Colonic mucosa (tissue), 4 donors: ENCODE results near the gene CBX8. TPM values are rescaled to one million over a fixed set of nuclear protein-coding genes. Genes with fewer than 3 reads are reported as not detected.

Experiments
- DNase-seq: peaks from one replicate; pipeline ENCODE4 v3.0.0-alpha.2; 2020
- H3K27ac ChIP-seq: fragments of 200-600 bp; one replicate; pipeline ENCODE4 v1.8.0; 2021
- H3K27me3 ChIP-seq: fragments of 200-600 bp; one replicate; pipeline ENCODE4 v1.8.0; 2021
- H3K36me3 ChIP-seq: fragments of 200-600 bp; one replicate; pipeline ENCODE4 v1.8.0; 2021
- H3K4me1 ChIP-seq: fragments of 200-600 bp; one replicate; pipeline ENCODE4 v1.8.0; 2021; ENCODE audit warnings: mild to moderate bottlenecking
- H3K4me3 ChIP-seq: fragments of 200-600 bp; one replicate; pipeline ENCODE4 v1.8.0; 2021
- H3K9ac ChIP-seq, 2 donors: one replicate each; pipeline ENCODE4 v1.7.0; 2013; ENCODE audit warnings: control low read depth in 2 of 2, low read depth in 2 of 2, low read length in 2 of 2
- H3K9me3 ChIP-seq: fragments of 200-600 bp; one replicate; pipeline ENCODE4 v1.8.0; 2021
- intact Hi-C: fragments of 100-400 bp; cut with DNase I; formaldehyde crosslinking; loops from one replicate; pipeline ENCODE4 v1.14.1; 2022
- total RNA-seq, 2 donors: library from RNA; stranded (reverse); fragmentation: NEBNext Ultra II Directional in 1 of 2; extraction: Animal tissue kit (Norgen Biotek cat#: 25700) in 1 of 2; gene quantifications; one replicate each; pipeline ENCODE4 v1.2.1, GENCODE V29; 2021
- TF ChIP-seq, protein P1 (sequence below): fragments of 200-600 bp; IDR thresholded peaks from one replicate; pipeline ENCODE4 v1.8.0; 2022; ENCODE audit warnings: antibody characterized with exemption, mild to moderate bottlenecking
- donor health status: healthy.
- donor health status: DM: no; HTN: no; CAD: no.
- donor health status: DM: no; HTN: no; CAD: no.

The CBX8 gene
- total RNA-seq, 2 donors from 2014 or later, result 5.0 to 8.1 TPM

GRCh38 chr17:79803421-79803996 lies 6.6 kb upstream of the CBX8 start:
- no peak for DNase-seq
- H3K9ac ChIP-seq, result no peak overlapping the region
- TF ChIP-seq, protein P1, sequence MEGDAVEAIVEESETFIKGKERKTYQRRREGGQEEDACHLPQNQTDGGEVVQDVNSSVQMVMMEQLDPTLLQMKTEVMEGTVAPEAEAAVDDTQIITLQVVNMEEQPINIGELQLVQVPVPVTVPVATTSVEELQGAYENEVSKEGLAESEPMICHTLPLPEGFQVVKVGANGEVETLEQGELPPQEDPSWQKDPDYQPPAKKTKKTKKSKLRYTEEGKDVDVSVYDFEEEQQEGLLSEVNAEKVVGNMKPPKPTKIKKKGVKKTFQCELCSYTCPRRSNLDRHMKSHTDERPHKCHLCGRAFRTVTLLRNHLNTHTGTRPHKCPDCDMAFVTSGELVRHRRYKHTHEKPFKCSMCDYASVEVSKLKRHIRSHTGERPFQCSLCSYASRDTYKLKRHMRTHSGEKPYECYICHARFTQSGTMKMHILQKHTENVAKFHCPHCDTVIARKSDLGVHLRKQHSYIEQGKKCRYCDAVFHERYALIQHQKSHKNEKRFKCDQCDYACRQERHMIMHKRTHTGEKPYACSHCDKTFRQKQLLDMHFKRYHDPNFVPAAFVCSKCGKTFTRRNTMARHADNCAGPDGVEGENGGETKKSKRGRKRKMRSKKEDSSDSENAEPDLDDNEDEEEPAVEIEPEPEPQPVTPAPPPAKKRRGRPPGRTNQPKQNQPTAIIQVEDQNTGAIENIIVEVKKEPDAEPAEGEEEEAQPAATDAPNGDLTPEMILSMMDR, result no peak
- H3K4me3 ChIP-seq, result no peak overlapping the region
- H3K27ac ChIP-seq, result no peak overlapping the region
- peaks cover 92% of the 10 kb centered on the region for H3K27me3 ChIP-seq
- intact Hi-C loops, result no loop called here
- H3K36me3 ChIP-seq, result no peaks in the 10 kb centered on the region
- no peaks in the 10 kb centered on the region for H3K9me3 ChIP-seq
- peaks cover 18% of the 10 kb centered on the region for H3K4me1 ChIP-seq

- peaks cover 92% of the 10 kb centered on the region for H3K27me3 ChIP-seq
- no peak overlapping the region for H3K4me3 ChIP-seq
- no peak overlapping the region for H3K27ac ChIP-seq
- H3K9ac ChIP-seq, result no peak overlapping the region
- H3K4me1 ChIP-seq, result peaks cover 24% of the 10 kb centered on the region
- intact Hi-C loops, result no loop called here
- TF ChIP-seq, protein P1, result no peak
- DNase-seq, result no peak
- H3K36me3 ChIP-seq, result no peaks in the 10 kb centered on the region
- H3K9me3 ChIP-seq, result no peaks in the 10 kb centered on the region
Observed at GRCh38 chr17:79802736-79803420, 6.0 kb upstream of the CBX8 start.

DNA sequence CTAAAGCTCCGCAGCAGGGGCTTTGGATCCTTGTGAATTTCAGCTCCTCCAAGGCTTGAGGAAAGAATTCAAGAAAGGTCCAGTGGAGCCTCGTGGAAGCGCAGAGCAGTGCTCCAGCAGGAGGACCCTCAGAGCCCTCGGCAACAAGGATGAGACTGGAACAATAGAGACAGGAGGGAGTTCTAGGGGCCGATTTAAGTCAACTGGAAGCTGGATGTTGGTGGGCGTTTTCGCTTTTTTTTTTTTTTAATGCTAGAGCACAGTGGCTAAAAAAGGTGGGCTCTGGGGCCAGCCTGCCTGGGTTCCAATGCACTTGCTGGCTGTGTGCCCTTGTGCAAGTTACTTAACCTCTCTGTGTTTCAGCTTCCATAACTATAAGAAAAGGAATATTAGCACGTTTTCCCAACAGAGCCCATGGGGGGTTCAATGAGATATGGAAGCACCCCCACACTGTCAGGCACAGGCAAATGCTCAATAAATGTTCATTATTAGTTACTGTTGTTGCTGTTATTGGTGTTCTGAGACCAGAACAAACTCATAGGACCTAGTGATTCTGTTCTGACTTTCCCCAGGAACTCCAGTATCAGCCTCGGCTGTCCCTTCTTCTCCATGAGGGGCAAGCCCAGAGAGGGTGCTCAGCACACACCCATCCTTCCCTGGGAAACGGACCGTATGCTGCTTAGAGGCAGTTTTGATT lies 5.3 kb upstream of the CBX8 start:
- H3K36me3 ChIP-seq, result no peaks in the 10 kb centered on the region

DNA sequence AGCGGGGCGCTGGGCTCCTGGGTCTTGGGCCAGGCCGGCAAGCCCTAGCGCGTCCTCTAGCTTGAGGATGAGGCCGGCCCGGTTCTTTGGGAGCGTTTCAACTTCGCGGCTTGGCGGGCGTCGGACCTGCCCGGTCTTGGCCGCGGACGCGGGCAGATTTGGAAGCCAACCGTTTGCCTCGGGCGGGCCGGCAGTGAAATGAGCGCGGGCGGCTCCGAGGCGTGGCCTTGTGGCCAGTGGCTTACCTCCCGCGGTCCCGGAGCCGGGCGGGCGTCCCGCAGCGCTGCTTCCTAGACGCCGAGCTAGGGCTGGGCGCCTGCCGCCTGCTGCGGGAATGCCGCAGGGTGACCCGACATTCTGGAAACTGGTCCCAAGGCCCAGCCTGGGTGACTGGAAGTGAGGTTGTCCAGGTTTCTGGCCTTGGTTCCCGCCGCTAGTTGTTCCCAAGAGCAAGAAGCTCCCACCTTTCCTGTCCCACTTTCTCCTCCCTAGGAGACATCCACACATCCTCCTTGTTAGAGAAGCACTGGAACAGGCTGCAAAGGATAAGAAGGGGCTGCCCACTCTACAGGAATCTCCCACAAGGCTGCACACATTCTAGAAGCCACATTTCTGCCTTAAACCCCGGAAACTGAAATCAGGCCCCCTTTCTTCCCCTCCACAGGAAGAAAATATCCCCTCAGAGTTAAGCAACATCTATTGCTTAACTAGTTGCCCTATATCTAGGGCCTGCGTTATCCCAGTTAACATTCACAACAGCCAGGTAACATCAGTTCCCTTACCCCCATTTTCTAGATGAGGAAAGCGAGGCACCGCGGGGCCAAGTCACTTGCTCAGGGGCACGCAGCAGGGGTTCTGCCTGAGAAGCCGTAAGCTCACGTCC lies 4.5 kb upstream of the CBX8 start:
- peaks cover 26% of the 10 kb centered on the region for H3K4me1 ChIP-seq
- TF ChIP-seq, protein P1, result no peak
- H3K27me3 ChIP-seq, result peaks cover 85% of the 10 kb centered on the region
- intact Hi-C loops, result no loop called here
- no peak overlapping the region for H3K27ac ChIP-seq
- peak overlapping the region; percentile 16 for H3K4me3 ChIP-seq
- DNase-seq, result no peak
- H3K9ac ChIP-seq, result peak overlapping the region in 1 of 2 donors; percentile 15
- no peaks in the 10 kb centered on the region for H3K36me3 ChIP-seq
- H3K9me3 ChIP-seq, result no peaks in the 10 kb centered on the region

More for the DNA sequence above, 5.3 kb upstream of the CBX8 start:
- Histone ChIP-seq H3K9me3 (no peaks in the 10 kb centered on the region), H3K27me3 (peaks cover 90% of the 10 kb centered on the region), H3K9ac (no peak overlapping the region), H3K27ac (no peak overlapping the region), H3K4me3 (no peak overlapping the region), H3K4me1 (peaks cover 26% of the 10 kb centered on the region)
- TF ChIP-seq, protein P1, result no peak
- intact Hi-C loops, result no loop called here
- DNase-seq, result no peak
